MM.1S (cell line): ENCODE results near the gene CLIC1.

Experiments used
- DNase-seq: peaks from one replicate; pipeline ENCODE4 v3.0.0-alpha.2; 2015
- H2AFZ ChIP-seq: fragments of 300-600 bp; sonication (generic); 2 replicates; pipeline ENCODE4 v1.6.0; 2016; ENCODE audit warnings: antibody characterized with exemption, low read length
- H3F3A ChIP-seq: fragments of 300-600 bp; sonication (generic); 2 replicates; pipeline ENCODE4 v1.6.1; 2016; ENCODE audit warnings: mild to moderate bottlenecking, antibody characterized with exemption, low read length, moderate library complexity, mixed read lengths; ENCODE audit not compliant: insufficient read depth
- H3K27ac ChIP-seq: fragments of 300-600 bp; sonication (generic); 2 replicates; pipeline ENCODE4 v1.5.1; 2016; ENCODE audit warnings: mild to moderate bottlenecking, low read length
- H3K27me3 ChIP-seq: fragments of 300-600 bp; sonication (generic); replicated peaks from 2 replicates; pipeline ENCODE4 v1.6.0; 2016; ENCODE audit warnings: low read length; ENCODE audit not compliant: insufficient read depth
- H3K36me3 ChIP-seq: fragments of 300-600 bp; sonication (generic); replicated peaks from 2 replicates; pipeline ENCODE4 v1.6.1; 2016; ENCODE audit warnings: mild to moderate bottlenecking, low read length, mixed read lengths; ENCODE audit not compliant: insufficient read depth
- H3K4me1 ChIP-seq: fragments of 300-600 bp; sonication (generic); 2 replicates; pipeline ENCODE4 v1.6.1; 2016; ENCODE audit warnings: low read length, mixed read lengths
- H3K4me2 ChIP-seq: fragments of 300-600 bp; sonication (generic); 2 replicates; pipeline ENCODE4 v1.6.0; 2016; ENCODE audit warnings: low read depth, low read length
- H3K4me3 ChIP-seq: fragments of 300-600 bp; sonication (generic); 2 replicates; pipeline ENCODE4 v1.5.1; 2016; ENCODE audit warnings: low read length, mixed read lengths
- H3K79me2 ChIP-seq: fragments of 300-600 bp; sonication (generic); 2 replicates; pipeline ENCODE4 v1.6.1; 2016; ENCODE audit warnings: mixed run types, low read length, mixed read lengths
- H3K9ac ChIP-seq: fragments of 300-600 bp; sonication (generic); 2 replicates; pipeline ENCODE4 v1.6.1; 2016; ENCODE audit warnings: low read length, mixed read lengths
- H3K9me2 ChIP-seq: fragments of 300-600 bp; sonication (generic); replicated peaks from 2 replicates; pipeline ENCODE4 v1.6.1; 2016; ENCODE audit warnings: mild to moderate bottlenecking, low read length, mixed read lengths; ENCODE audit not compliant: insufficient read depth
- H3K9me3 ChIP-seq: fragments of 300-600 bp; sonication (generic); replicated peaks from 2 replicates; pipeline ENCODE4 v1.6.1; 2016; ENCODE audit warnings: mild to moderate bottlenecking, low read length, mixed read lengths; ENCODE audit not compliant: insufficient read depth
- H4K20me1 ChIP-seq: fragments of 300-600 bp; sonication (generic); 2 replicates; pipeline ENCODE4 v1.6.1; 2016; ENCODE audit warnings: mild to moderate bottlenecking, low read length, moderate library complexity, mixed read lengths; ENCODE audit not compliant: insufficient read depth
- CTCF ChIP-seq: fragments of 300-600 bp; sonication (generic); IDR thresholded peaks from 2 replicates; pipeline ENCODE4 v1.5.1; 2016; ENCODE audit warnings: antibody characterized with exemption, low read length, mixed read lengths
- EZH2 ChIP-seq: fragments of 300-600 bp; sonication (generic); optimal IDR thresholded peaks from 2 replicates; pipeline ENCODE3; 2017; ENCODE audit warnings: low read depth, mild to moderate bottlenecking, antibody characterized with exemption, low read length, mixed read lengths
- EZH2phosphoT487 ChIP-seq: fragments of 300-600 bp; sonication (generic); IDR thresholded peaks from 2 replicates; pipeline ENCODE4 v1.6.1; 2018; ENCODE audit warnings: antibody characterized with exemption, low read length

Gene CLIC1

GRCh38 chr6:31770860-31771259 lies 34.5 kb upstream of the CLIC1 start:
- Histone ChIP-seq H3K4me1 (peaks cover 5% of the 10 kb centered on the region), H3K79me2 (peaks cover 3% of the 10 kb centered on the region), H3K9me3 (no peaks in the 10 kb centered on the region), H3K4me2 (no peak overlapping the region), H3K36me3 (no peaks in the 10 kb centered on the region), H3K4me3 (no peak overlapping the region), H3K9ac (no peak overlapping the region), H4K20me1 (no peaks in the 10 kb centered on the region), H3F3A (0 out of 2 replicates have a peak, but pooled peaks cover 3% of the 10 kb centered on the region), H3K27me3 (no peaks in the 10 kb centered on the region), H3K27ac (no peak overlapping the region), H3K9me2 (no peaks in the 10 kb centered on the region), H2AFZ (no peak overlapping the region)
- no peak for TF ChIP-seq CTCF
- no peak for TF ChIP-seq EZH2
- TF ChIP-seq EZH2phosphoT487: no peak
- DNase-seq: no peak

- peak; percentile 76 for DNase-seq
- H3K9ac ChIP-seq: no peak overlapping the region
- no peaks in the 10 kb centered on the region for H3K9me2 ChIP-seq
- H3K9me3 ChIP-seq: no peaks in the 10 kb centered on the region
- peaks cover under 1% of the 10 kb centered on the region; the same call in 1 of the 2 replicates for H3K4me1 ChIP-seq
- H3K36me3 ChIP-seq: no peaks in the 10 kb centered on the region
- no peaks in the 10 kb centered on the region for H4K20me1 ChIP-seq
- H3K4me3 ChIP-seq: no peak overlapping the region
- no peaks in the 10 kb centered on the region for H3K27me3 ChIP-seq
- no peak overlapping the region for H3K27ac ChIP-seq
- H3K4me2 ChIP-seq: no peak overlapping the region
- no peaks in the 10 kb centered on the region for H3K79me2 ChIP-seq
- no peak overlapping the region for H2AFZ ChIP-seq
- 0 out of 2 replicates have a peak, but pooled peaks cover 3% of the 10 kb centered on the region for H3F3A ChIP-seq
- peak; percentile 93 for TF ChIP-seq CTCF
- no peak for TF ChIP-seq EZH2
Measured at GRCh38 chr6:31769684-31770371, 33.5 kb upstream of the CLIC1 start.

- H2AFZ ChIP-seq: no peak overlapping the region
- H3K27ac ChIP-seq: no peak overlapping the region
- no peaks in the 10 kb centered on the region for H3K9me2 ChIP-seq
- no peaks in the 10 kb centered on the region for H3K79me2 ChIP-seq
- peaks cover 13% of the 10 kb centered on the region for H3K4me1 ChIP-seq
- no peaks in the 10 kb centered on the region for H4K20me1 ChIP-seq
- no peaks in the 10 kb centered on the region for H3K36me3 ChIP-seq
- H3F3A ChIP-seq: peaks cover 3% of the 10 kb centered on the region; the same call in 1 of the 2 replicates
- no peaks in the 10 kb centered on the region for H3K27me3 ChIP-seq
- H3K9me3 ChIP-seq: no peaks in the 10 kb centered on the region
- no peak overlapping the region for H3K4me2 ChIP-seq
- H3K4me3 ChIP-seq: no peak overlapping the region
- H3K9ac ChIP-seq: no peak overlapping the region
- TF ChIP-seq CTCF: no peak
- no peak for TF ChIP-seq EZH2
- no peak for TF ChIP-seq EZH2phosphoT487
- DNase-seq: no peak
Measured at GRCh38 chr6:31768363-31769257, 32.3 kb upstream of the CLIC1 start.
